A549 (cell line): ENCODE measurements around the gene DTX3. TPM values are rescaled to one million over a fixed set of nuclear protein-coding genes. Genes with fewer than 3 reads are reported as not detected.

Experiments
- ATAC-seq, 2 experiments: fragments of 200-7000 bp in 1 of 2; fragments of >200 bp in 1 of 2; cut with Nextera tagmentation in 1 of 2; cut with Tn5 transposase in 1 of 2; 3 replicates each; pipeline versions ENCODE4 v1.8.0 to v1.9.1; 2018 to 2020; ENCODE audit warnings: mild to moderate bottlenecking in 1 of 2, moderate library complexity in 1 of 2
- CTCF ChIA-PET: fragments of 300-600 bp; sonication (Branson Sonifier 250); formaldehyde crosslinking; extraction: SDS; loops from one replicate; lab custom pipeline; 2021; ENCODE audit warnings: antibody characterized with exemption, inconsistent platforms; lab: Yijun Ruan, JAX
- POLR2A ChIA-PET: fragments of 350-600 bp; formaldehyde crosslinking; extraction: SDS; loops from one replicate; lab custom pipeline; 2021; ENCODE audit warnings: antibody characterized with exemption, inconsistent platforms; lab: Yijun Ruan, JAX
- DNase-seq, 2 experiments: peaks; one replicate each; pipeline versions ENCODE4 v3.0.0 to v3.0.0-alpha.2; 2011 to 2016; ENCODE audit warnings: low read depth in 1 of 2, low spot score in 1 of 2
- FAIRE-seq: peaks from 2 replicates; lab custom pipeline; 2011; peaks lifted over from hg19 to GRCh38; lab: Jason Lieb, UNC
- H3K27ac ChIP-seq, 2 experiments: fragments of >200 bp; sonication (Bioruptor Twin); formaldehyde crosslinking; 3 replicates each; pipeline ENCODE4 v1.5.1; 2016 to 2017
- H3K4me1 ChIP-seq: fragments of >200 bp; sonication (Bioruptor Twin); formaldehyde crosslinking; 3 replicates; pipeline ENCODE4 v1.6.1; 2016
- H3K4me2 ChIP-seq: fragments of >200 bp; sonication (Bioruptor Twin); formaldehyde crosslinking; 3 replicates; pipeline ENCODE4 v1.6.1; 2016
- H3K4me3 ChIP-seq: fragments of >200 bp; sonication (Bioruptor Twin); formaldehyde crosslinking; 3 replicates; pipeline ENCODE4 v1.5.1; 2016
- H3K9me3 ChIP-seq: fragments of >200 bp; sonication (Bioruptor Twin); formaldehyde crosslinking; 3 replicates; pipeline ENCODE4 v1.6.1; 2016
- CEBPB ChIP-seq, 2 experiments: fragments of >200 bp in 1 of 2; sonication (Bioruptor Twin) in 1 of 2; formaldehyde crosslinking in 1 of 2; IDR thresholded peaks; 2 replicates each; pipeline ENCODE4 v1.6.1; 2012 to 2016
- CHD2 ChIP-seq: fragments of 150-350 bp; IDR thresholded peaks from 2 replicates; pipeline ENCODE4 v1.6.1; 2014; ENCODE audit warnings: low read length; ENCODE audit not compliant: partially characterized antibody
- EHMT2 ChIP-seq: fragments of 200-600 bp; sonication (generic); IDR thresholded peaks from 2 replicates; pipeline ENCODE4 v1.6.1; 2016; ENCODE audit warnings: antibody characterized with exemption, low read depth, mild to moderate bottlenecking, moderate library complexity
- EP300 ChIP-seq, 2 experiments: fragments of >200 bp; sonication (Bioruptor Twin); formaldehyde crosslinking; IDR thresholded peaks; 2 replicates in 1 of 2; 3 replicates in 1 of 2; pipeline ENCODE4 v1.6.1; 2016 to 2017
- ESRRA ChIP-seq: fragments of 150-350 bp; IDR thresholded peaks from 2 replicates; pipeline ENCODE4 v1.6.1; 2014; ENCODE audit warnings: mild to moderate bottlenecking, low read length, borderline replicate concordance
- FOSB ChIP-seq: fragments of 250-450 bp; sonication (Bioruptor Pico); IDR thresholded peaks from 2 replicates; pipeline ENCODE4 v1.5.0; 2020; ENCODE audit warnings: mild to moderate bottlenecking, moderate library complexity
- FOXS1 ChIP-seq: fragments of 250-450 bp; sonication (Bioruptor Pico); IDR thresholded peaks from 2 replicates; pipeline ENCODE4 v1.5.0; 2020; ENCODE audit warnings: mild to moderate bottlenecking, moderate library complexity
- GATA3 ChIP-seq: IDR thresholded peaks from 2 replicates; pipeline ENCODE4 v1.6.1; 2012; ENCODE audit warnings: borderline replicate concordance
- HDAC2 ChIP-seq: fragments of 200-600 bp; sonication (generic); IDR thresholded peaks from 2 replicates; pipeline ENCODE4 v1.6.1; 2016
- HES2 ChIP-seq: fragments of >200 bp; sonication (Bioruptor Twin); formaldehyde crosslinking; IDR thresholded peaks from 2 replicates; pipeline ENCODE4 v1.6.1; 2016
- HOXA7 ChIP-seq: fragments of 250-450 bp; sonication (Bioruptor Pico); IDR thresholded peaks from 2 replicates; pipeline ENCODE4 v1.5.0; 2020; ENCODE audit warnings: mild to moderate bottlenecking, moderate library complexity
- HOXB5 ChIP-seq: fragments of 250-450 bp; sonication (Bioruptor Pico); IDR thresholded peaks from 2 replicates; pipeline ENCODE4 v1.5.0; 2020; ENCODE audit warnings: mild to moderate bottlenecking, moderate library complexity
- KDM5A ChIP-seq: fragments of 200-600 bp; sonication (generic); IDR thresholded peaks from 2 replicates; pipeline ENCODE4 v1.6.1; 2016; ENCODE audit warnings: antibody characterized with exemption, mild to moderate bottlenecking
- MAFK ChIP-seq: fragments of 450-650 bp; IDR thresholded peaks from 2 replicates; pipeline ENCODE4 v1.6.1; 2014; ENCODE audit not compliant: partially characterized antibody
- MAZ ChIP-seq: fragments of 150-350 bp; IDR thresholded peaks from 2 replicates; pipeline ENCODE4 v1.6.1; 2014; ENCODE audit warnings: antibody characterized with exemption, low read depth, low read length, borderline replicate concordance
- MYC ChIP-seq: IDR thresholded peaks from 2 replicates; pipeline ENCODE4 v1.6.1; 2012; ENCODE audit warnings: mild to moderate bottlenecking, inconsistent platforms, low read length, improper control_type of control experiment, borderline replicate concordance
- NFE2L2 ChIP-seq: fragments of 150-350 bp; conservative IDR thresholded peaks from 2 replicates; pipeline ENCODE4 v1.6.1; 2014; ENCODE audit warnings: low read length
- NPAS2 ChIP-seq: fragments of 250-450 bp; sonication (Bioruptor Pico); IDR thresholded peaks from 2 replicates; pipeline ENCODE4 v1.8.0; 2022; ENCODE audit warnings: mild to moderate bottlenecking, moderate library complexity, borderline replicate concordance
- POLR2A ChIP-seq: IDR thresholded peaks from 2 replicates; pipeline ENCODE4 v1.6.1; 2012; ENCODE audit warnings: mild to moderate bottlenecking, low read length
- POLR2AphosphoS2 ChIP-seq: conservative IDR thresholded peaks from 2 replicates; pipeline ENCODE4 v1.6.1; 2012; ENCODE audit warnings: low read length, improper control_type of control experiment, inconsistent platforms
- RAD21 ChIP-seq, 2 experiments: fragments of >200 bp in 1 of 2; sonication (Bioruptor Twin) in 1 of 2; formaldehyde crosslinking in 1 of 2; IDR thresholded peaks in 1 of 2; conservative IDR thresholded peaks in 1 of 2; 2 replicates in 1 of 2; 3 replicates in 1 of 2; pipeline ENCODE4 v1.6.1; 2012 to 2018; ENCODE audit warnings: inconsistent platforms in 1 of 2
- RARB ChIP-seq: fragments of 250-450 bp; sonication (Bioruptor Pico); IDR thresholded peaks from 2 replicates; pipeline ENCODE4 v1.8.0; 2021; ENCODE audit warnings: mild to moderate bottlenecking, moderate library complexity
- RFX5 ChIP-seq: fragments of 450-650 bp; IDR thresholded peaks from 2 replicates; pipeline ENCODE4 v1.7.1; 2014; ENCODE audit warnings: antibody characterized with exemption, mild to moderate bottlenecking, moderate library complexity
- RNF2 ChIP-seq: fragments of 200-600 bp; sonication (generic); IDR thresholded peaks from 2 replicates; pipeline ENCODE4 v1.6.1; 2016; ENCODE audit warnings: low read depth, mild to moderate bottlenecking, antibody characterized with exemption, moderate library complexity, borderline replicate concordance
- TP53 ChIP-seq: fragments of 250-450 bp; sonication (Bioruptor Pico); IDR thresholded peaks from 2 replicates; pipeline ENCODE4 v1.5.0; 2021; ENCODE audit warnings: mild to moderate bottlenecking, moderate library complexity
- ZNF302 ChIP-seq: fragments of 250-450 bp; sonication (Bioruptor Pico); IDR thresholded peaks from 2 replicates; pipeline ENCODE4 v1.9.0; 2021; ENCODE audit warnings: inconsistent platforms, mild to moderate bottlenecking, moderate library complexity
- ZSCAN20 ChIP-seq: fragments of 250-450 bp; sonication (Bioruptor Pico); IDR thresholded peaks from 2 replicates; pipeline ENCODE4 v1.8.0; 2022; ENCODE audit warnings: mild to moderate bottlenecking, moderate library complexity
- WGBS: methylation state at CpG from one replicate; pipeline ENCODE4 v1.1.6; 2017; ENCODE audit errors: missing lambda C conversion rate; 5-methylcytosine and 5-hydroxymethylcytosine counted together
- polyA plus RNA-seq, 4 experiments: library from polyadenylated mRNA; depleted of rRNA in 3 of 4; stranded (reverse); fragments of >200 nt; fragmentation: RNase III in 1 of 4; extraction: RNeasy Plus Mini Kit Qiagen cat#74134 plus additional on column Dnase treatment in 1 of 4; gene quantifications; 2 replicates in 3 of 4; 3 replicates in 1 of 4; pipeline ENCODE4 v1.2.3, GENCODE V29; 2011 to 2017
- TF ChIP-seq, protein P1 (sequence below): fragments of >200 bp; sonication (Bioruptor Twin); formaldehyde crosslinking; IDR thresholded peaks from 3 replicates; pipeline ENCODE4 v1.6.1; 2016
- TF ChIP-seq, protein P2 (sequence below): fragments of >200 bp; sonication (Bioruptor Twin); formaldehyde crosslinking; IDR thresholded peaks from 3 replicates; pipeline ENCODE4 v1.5.1; 2016

Gene DTX3
- polyA plus RNA-seq, 2 of the 4 experiments (the other 2 are of a cell fraction), result 21.7 to 24.7 TPM

DNA sequence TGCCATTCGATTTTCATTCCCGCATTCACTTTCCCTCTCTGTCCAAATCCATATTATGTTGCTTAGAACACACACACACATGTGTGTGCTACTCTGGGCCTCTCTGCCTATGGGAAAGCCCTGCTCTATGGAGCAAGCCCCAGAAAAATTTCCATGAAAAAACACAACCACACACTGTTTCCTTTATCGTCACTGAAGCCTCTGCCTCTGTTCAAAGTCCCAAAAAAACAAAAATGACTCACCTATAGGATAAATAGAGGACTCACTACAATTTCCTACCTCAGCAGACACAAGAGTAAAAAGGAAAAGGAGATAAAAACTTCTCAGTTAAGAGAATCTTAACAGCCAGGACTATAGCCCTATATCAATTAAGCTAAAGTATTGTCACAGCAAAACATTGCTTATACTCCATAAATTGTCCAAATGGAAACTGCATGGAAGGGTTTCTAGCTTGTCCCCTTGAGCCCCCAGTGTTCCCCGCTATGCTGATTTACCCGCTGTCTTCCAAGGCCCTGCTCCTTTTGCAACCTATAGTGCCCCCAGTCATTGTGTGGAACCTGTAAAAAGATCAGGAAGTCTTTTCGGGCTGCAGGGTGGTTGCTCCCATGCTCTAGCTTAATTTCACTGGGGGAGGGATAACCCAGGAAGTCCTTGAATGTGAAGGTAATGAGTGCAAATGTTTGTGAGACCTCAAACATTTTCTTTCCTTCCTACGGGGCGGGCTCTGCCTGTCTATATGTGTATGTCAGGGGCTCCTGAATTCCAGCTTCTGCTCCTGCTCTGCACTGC, 24.8 kb upstream of the DTX3 start:
- ATAC-seq (no peak), FAIRE-seq (no peak), DNase-seq (peak in 1 of 2 experiments; percentile 27)
- 67% methylated on average over 8 of the region's 8 CpGs for WGBS
- H3K4me1 ChIP-seq, result peaks cover 13% of the 10 kb centered on the region
- peak overlapping the region; percentile 42 for H3K4me2 ChIP-seq
- no peak overlapping the region for H3K27ac ChIP-seq
- CTCF ChIA-PET, result interaction anchor here (0.9 to 10.0 kb wide), 7 partner anchors 16 to 155 kb away, joined by 3 to 336 read pairs (median 62); partner anchors contain the start of genes ARHGEF25, B4GALNT1, DTX3 and GLI1
- H3K4me3 ChIP-seq, result no peak overlapping the region
- POLR2A ChIA-PET, result no interaction called here
- no peaks in the 10 kb centered on the region for H3K9me3 ChIP-seq
- TF ChIP-seq ZNF302 (CRISPR knock-in tag), result no peak
- no peak for TF ChIP-seq MAFK
- no peak for TF ChIP-seq NPAS2 (CRISPR knock-in tag)
- TF ChIP-seq MYC, result no peak
- TF ChIP-seq RARB (CRISPR knock-in tag), result no peak
- TF ChIP-seq ZSCAN20 (CRISPR knock-in tag), result no peak
- no peak for TF ChIP-seq RAD21 (conservative IDR thresholded peaks at IDR 0.05 in 1 of 2, IDR thresholded peaks at IDR 0.05 in 1 of 2)
- no peak for TF ChIP-seq HDAC2
- no peak for TF ChIP-seq EP300 (IDR thresholded peaks at IDR 0.05)
- TF ChIP-seq KDM5A, result no peak
- no peak for TF ChIP-seq RNF2
- no peak for TF ChIP-seq MAZ
- no peak for TF ChIP-seq HOXA7 (CRISPR knock-in tag)
- no peak for TF ChIP-seq ESRRA
- TF ChIP-seq, protein P1, sequence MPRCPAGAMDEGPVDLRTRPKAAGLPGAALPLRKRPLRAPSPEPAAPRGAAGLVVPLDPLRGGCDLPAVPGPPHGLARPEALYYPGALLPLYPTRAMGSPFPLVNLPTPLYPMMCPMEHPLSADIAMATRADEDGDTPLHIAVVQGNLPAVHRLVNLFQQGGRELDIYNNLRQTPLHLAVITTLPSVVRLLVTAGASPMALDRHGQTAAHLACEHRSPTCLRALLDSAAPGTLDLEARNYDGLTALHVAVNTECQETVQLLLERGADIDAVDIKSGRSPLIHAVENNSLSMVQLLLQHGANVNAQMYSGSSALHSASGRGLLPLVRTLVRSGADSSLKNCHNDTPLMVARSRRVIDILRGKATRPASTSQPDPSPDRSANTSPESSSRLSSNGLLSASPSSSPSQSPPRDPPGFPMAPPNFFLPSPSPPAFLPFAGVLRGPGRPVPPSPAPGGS, result no peak
- no peak for TF ChIP-seq GATA3
- no peak for TF ChIP-seq TP53 (CRISPR knock-in tag)
- TF ChIP-seq CHD2, result no peak
- no peak for TF ChIP-seq FOXS1 (CRISPR knock-in tag)

GRCh38 chr12:57580466-57580795, 24.2 kb upstream of the DTX3 start:
- Histone ChIP-seq H3K4me3 (no peak overlapping the region), H3K27ac (no peak overlapping the region), H3K9me3 (no peaks in the 10 kb centered on the region), H3K4me2 (no peak overlapping the region; the same call in 2 of the 3 replicates), H3K4me1 (peaks cover 13% of the 10 kb centered on the region)
- 74% methylated on average over 3 of the region's 4 CpGs for WGBS
- no peak for DNase-seq
- FAIRE-seq, result no peak
- ChIA-PET CTCF (interaction anchor here (0.9 to 10.0 kb wide), 11 partner anchors 17 to 154 kb away, joined by 3 to 336 read pairs (median 33); partner anchors contain the start of genes ARHGEF25, B4GALNT1, DTX3 and GLI1), POLR2A (no interaction called here)
- ATAC-seq, result no peak
- TF ChIP-seq POLR2A, result no peak
- no peak for TF ChIP-seq RFX5
- no peak for TF ChIP-seq NFE2L2
- no peak for TF ChIP-seq RAD21 (conservative IDR thresholded peaks at IDR 0.05 in 1 of 2, IDR thresholded peaks at IDR 0.05 in 1 of 2)
- no peak for TF ChIP-seq MYC
- no peak for TF ChIP-seq MAZ
- TF ChIP-seq ZSCAN20 (CRISPR knock-in tag), result no peak
- TF ChIP-seq FOXS1 (CRISPR knock-in tag), result no peak
- TF ChIP-seq EHMT2, result no peak
- TF ChIP-seq, protein P2, sequence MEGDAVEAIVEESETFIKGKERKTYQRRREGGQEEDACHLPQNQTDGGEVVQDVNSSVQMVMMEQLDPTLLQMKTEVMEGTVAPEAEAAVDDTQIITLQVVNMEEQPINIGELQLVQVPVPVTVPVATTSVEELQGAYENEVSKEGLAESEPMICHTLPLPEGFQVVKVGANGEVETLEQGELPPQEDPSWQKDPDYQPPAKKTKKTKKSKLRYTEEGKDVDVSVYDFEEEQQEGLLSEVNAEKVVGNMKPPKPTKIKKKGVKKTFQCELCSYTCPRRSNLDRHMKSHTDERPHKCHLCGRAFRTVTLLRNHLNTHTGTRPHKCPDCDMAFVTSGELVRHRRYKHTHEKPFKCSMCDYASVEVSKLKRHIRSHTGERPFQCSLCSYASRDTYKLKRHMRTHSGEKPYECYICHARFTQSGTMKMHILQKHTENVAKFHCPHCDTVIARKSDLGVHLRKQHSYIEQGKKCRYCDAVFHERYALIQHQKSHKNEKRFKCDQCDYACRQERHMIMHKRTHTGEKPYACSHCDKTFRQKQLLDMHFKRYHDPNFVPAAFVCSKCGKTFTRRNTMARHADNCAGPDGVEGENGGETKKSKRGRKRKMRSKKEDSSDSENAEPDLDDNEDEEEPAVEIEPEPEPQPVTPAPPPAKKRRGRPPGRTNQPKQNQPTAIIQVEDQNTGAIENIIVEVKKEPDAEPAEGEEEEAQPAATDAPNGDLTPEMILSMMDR, result no peak
- no peak for TF ChIP-seq FOSB (CRISPR knock-in tag)
- no peak for TF ChIP-seq POLR2AphosphoS2
- TF ChIP-seq HOXB5, result no peak
- TF ChIP-seq EP300 (IDR thresholded peaks at IDR 0.05), result no peak
- TF ChIP-seq HES2, result no peak
- no peak for TF ChIP-seq CEBPB (IDR thresholded peaks at IDR 0.05)
